Natural killer cell (primary cell): ENCODE results near the gene GGNBP2. TPM values are rescaled to one million over a fixed set of nuclear protein-coding genes. Genes with fewer than 3 reads are reported as not detected.
A peak's percentile ranks its signal among the peaks of the same experiment; 100 is the strongest.
"Not testable (repeated sequence)": the region's sequence is repeated elsewhere in the genome, so short reads cannot be mapped to it uniquely, and the experiment has no call there.

Experiments
- ATAC-seq, 3 donors: fragments of 150-1000 bp in 2 of 3; fragments of 200-7000 bp in 1 of 3; cut with Tn5 transposase; 1 replicate in 1 of 3; 2 replicates in 2 of 3; pipeline ENCODE4 v1.10.0; 2021; ENCODE audit warnings: mild to moderate bottlenecking in 2 of 3, moderate library complexity in 2 of 3
- DNase-seq, 2 donors: peaks; one replicate each; pipeline versions ENCODE4 v3.0.0 to v3.0.0-alpha.2; 2013 to 2021; ENCODE audit warnings: mixed read lengths in 1 of 2
- H3K27ac ChIP-seq: one replicate; pipeline ENCODE4 v1.5.1; 2013; ENCODE audit warnings: mild to moderate bottlenecking, low read length
- H3K27me3 ChIP-seq: one replicate; pipeline ENCODE4 v1.6.1; 2013; ENCODE audit warnings: low read length; ENCODE audit not compliant: control insufficient read depth, insufficient read depth
- H3K36me3 ChIP-seq: one replicate; pipeline ENCODE4 v1.6.1; 2013; ENCODE audit warnings: low read length; ENCODE audit not compliant: control insufficient read depth, insufficient read depth
- H3K4me1 ChIP-seq: one replicate; pipeline ENCODE4 v1.6.1; 2013; ENCODE audit warnings: low read length; ENCODE audit not compliant: control insufficient read depth, insufficient read depth
- H3K4me3 ChIP-seq: one replicate; pipeline ENCODE4 v1.5.1; 2013; ENCODE audit warnings: low read length
- H3K9me3 ChIP-seq: one replicate; pipeline ENCODE4 v1.6.1; 2013; ENCODE audit warnings: low read length; ENCODE audit not compliant: control insufficient read depth, insufficient read depth
- H3K27ac Mint-ChIP-seq, 2 donors: one replicate each; pipeline ENCODE4 v1.8.0; 2022; ENCODE audit warnings: mild to moderate bottlenecking in 2 of 2, mixed read lengths in 2 of 2, moderate library complexity in 1 of 2
- H3K27me3 Mint-ChIP-seq, 2 donors: one replicate each; pipeline ENCODE4 v1.8.0; 2022; ENCODE audit warnings: low read depth in 2 of 2, mixed read lengths in 2 of 2
- H3K36me3 Mint-ChIP-seq: one replicate; pipeline ENCODE4 v1.8.0; 2022; ENCODE audit warnings: mixed read lengths
- H3K4me1 Mint-ChIP-seq, 2 donors: one replicate each; pipeline ENCODE4 v1.8.0; 2022; ENCODE audit warnings: mixed read lengths in 2 of 2
- H3K4me3 Mint-ChIP-seq: one replicate; pipeline ENCODE4 v1.8.0; 2022; ENCODE audit warnings: mild to moderate bottlenecking, moderate library complexity, mixed read lengths
- H3K9me3 Mint-ChIP-seq, 2 donors: one replicate each; pipeline ENCODE4 v1.8.0; 2022; ENCODE audit warnings: mixed read lengths in 2 of 2
- WGBS: methylation state at CpG from one replicate; pipeline ENCODE4 v1.1.7; 2013; ENCODE audit warnings: missing lambda C conversion rate; ENCODE audit not compliant: insufficient coverage; 5-methylcytosine and 5-hydroxymethylcytosine counted together
- intact Hi-C: fragments of 100-400 bp; cut with micrococcal nuclease; formaldehyde crosslinking; loops from one replicate; pipeline ENCODE4 v1.14.2; 2022
- total RNA-seq, 4 donors: library from RNA; stranded (reverse); fragments of 120-200 nt in 1 of 4; gene quantifications; one replicate each; pipeline versions ENCODE4 v1.2.3 to v1.2.4, GENCODE V29; 2013 to 2022
- TF ChIP-seq, protein P1 (sequence below): fragments of 200-600 bp; IDR thresholded peaks from one replicate; pipeline ENCODE4 v1.8.0; 2022; ENCODE audit warnings: antibody characterized with exemption

The GGNBP2 gene
- total RNA-seq, 3 donors from 2014 or later (not counting 1 experiment from before 2014, with no cell fraction given): 183 to 233 (median 197) TPM

DNA sequence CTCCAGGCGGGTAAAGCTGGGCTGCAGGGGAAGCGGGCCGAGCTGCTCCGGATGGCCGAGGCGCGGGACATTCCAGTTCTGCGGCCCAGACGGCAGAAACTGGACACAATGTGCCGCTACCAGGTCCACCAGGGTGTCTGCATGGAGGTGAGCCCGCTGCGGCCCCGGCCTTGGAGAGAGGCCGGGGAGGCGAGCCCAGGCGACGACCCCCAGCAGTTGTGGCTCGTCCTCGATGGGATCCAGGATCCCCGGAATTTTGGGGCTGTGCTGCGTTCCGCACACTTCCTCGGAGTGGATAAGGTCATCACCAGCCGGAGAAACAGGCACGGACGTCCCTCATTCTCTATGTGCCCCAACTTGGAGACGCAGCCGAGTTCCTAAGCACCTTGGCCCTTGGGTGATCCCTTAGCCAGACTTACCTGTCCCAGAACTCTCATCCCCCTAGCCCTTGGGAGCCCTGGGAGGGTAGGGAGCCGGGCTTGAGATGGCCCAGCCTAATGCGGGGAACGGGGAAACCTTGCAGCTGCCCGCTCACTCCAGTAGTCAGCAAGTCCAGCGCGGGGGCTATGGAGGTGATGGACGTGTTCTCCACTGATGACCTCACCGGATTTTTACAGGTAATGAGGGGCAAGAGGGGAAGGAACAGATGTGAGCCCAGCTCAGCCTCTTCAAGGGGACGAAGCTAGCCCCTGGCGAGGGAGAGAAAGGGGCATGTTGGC is 57.5 kb downstream of the GGNBP2 start:
- H3K27me3 Mint-ChIP-seq: no peaks in the 10 kb centered on the region
- peak overlapping the region; percentile 96 for H3K4me3 ChIP-seq

DNA sequence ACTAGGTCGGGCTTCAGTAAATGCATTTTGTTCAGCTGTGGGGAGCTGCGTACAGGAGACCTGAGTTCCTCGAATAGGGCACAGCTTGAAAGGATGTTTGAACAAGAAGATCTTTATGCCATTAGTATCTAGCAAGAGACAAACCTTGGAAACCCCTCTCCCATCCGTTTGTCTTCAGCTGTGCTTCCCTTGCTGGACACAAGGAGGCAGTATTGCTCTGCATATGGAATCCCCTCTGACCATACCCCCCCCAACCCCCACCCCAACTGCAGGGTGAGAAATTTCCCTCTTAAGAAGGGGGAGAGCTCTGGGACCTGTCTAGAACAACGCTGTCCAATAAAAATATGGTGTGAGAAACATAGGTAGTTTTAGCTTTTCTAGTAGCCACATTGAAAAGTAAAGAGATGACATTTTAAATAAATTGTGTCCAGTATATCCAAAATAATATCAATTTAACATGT is 58.2 kb downstream of the GGNBP2 start:
- Mint-ChIP-seq H3K4me1 (peaks cover 36 to 44% of the 10 kb centered on the region in 2 donors), H3K27ac (peak overlapping the region in 1 of 2 donors; percentile 93)

More for the DNA sequence above, 57.5 kb downstream of the GGNBP2 start:
- no peaks in the 10 kb centered on the region for H3K27me3 ChIP-seq
- Mint-ChIP-seq H3K4me1 (peaks cover 36 to 41% of the 10 kb centered on the region in 2 donors), H3K27ac (peak overlapping the region; percentile 84 to 93), H3K36me3 (no peaks in the 10 kb centered on the region), H3K4me3 (peak overlapping the region; percentile 92), H3K9me3 (no peaks in the 10 kb centered on the region)
- no peak overlapping the region for H3K27ac ChIP-seq
- intact Hi-C loops: loop anchor here (2.0 to 10.0 kb wide), 4 partner anchors 57 to 771 kb away; partner anchors contain the start of gene GGNBP2
- DNase-seq (peak in 1 of 2 donors; percentile 34), ATAC-seq (peak in 1 of 3 donors; percentile 1)
- TF ChIP-seq, protein P1, sequence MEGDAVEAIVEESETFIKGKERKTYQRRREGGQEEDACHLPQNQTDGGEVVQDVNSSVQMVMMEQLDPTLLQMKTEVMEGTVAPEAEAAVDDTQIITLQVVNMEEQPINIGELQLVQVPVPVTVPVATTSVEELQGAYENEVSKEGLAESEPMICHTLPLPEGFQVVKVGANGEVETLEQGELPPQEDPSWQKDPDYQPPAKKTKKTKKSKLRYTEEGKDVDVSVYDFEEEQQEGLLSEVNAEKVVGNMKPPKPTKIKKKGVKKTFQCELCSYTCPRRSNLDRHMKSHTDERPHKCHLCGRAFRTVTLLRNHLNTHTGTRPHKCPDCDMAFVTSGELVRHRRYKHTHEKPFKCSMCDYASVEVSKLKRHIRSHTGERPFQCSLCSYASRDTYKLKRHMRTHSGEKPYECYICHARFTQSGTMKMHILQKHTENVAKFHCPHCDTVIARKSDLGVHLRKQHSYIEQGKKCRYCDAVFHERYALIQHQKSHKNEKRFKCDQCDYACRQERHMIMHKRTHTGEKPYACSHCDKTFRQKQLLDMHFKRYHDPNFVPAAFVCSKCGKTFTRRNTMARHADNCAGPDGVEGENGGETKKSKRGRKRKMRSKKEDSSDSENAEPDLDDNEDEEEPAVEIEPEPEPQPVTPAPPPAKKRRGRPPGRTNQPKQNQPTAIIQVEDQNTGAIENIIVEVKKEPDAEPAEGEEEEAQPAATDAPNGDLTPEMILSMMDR: no peak
- no peaks in the 10 kb centered on the region for H3K9me3 ChIP-seq
- peaks cover 28% of the 10 kb centered on the region for H3K4me1 ChIP-seq
- H3K36me3 ChIP-seq: no peaks in the 10 kb centered on the region
- 1% methylated on average over 38 of the region's 38 CpGs for WGBS

DNA sequence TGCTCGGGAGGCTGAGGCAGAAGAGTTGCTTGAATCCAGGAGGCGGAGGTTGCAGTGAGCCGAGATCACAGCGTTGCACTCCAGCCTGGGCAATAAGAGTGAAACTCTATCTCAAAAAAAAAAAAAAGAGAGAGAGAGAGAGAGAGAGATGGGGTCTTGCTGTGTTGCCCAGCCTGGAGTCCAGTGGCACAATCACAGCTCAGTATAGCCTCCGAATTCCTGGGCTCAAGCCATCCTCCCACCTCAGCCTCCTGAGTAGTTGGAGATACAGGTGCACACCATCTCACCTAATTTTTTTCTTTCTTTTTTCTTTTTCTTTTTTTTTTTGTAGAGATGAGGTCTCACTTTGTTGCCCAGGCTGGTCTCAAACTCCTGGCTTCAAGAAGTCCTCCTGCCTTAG is 60.3 kb downstream of the GGNBP2 start:
- not testable (repeated sequence) for H3K9me3 Mint-ChIP-seq

More for the DNA sequence above, 58.2 kb downstream of the GGNBP2 start:
- Mint-ChIP-seq H3K27me3 (no peaks in the 10 kb centered on the region), H3K36me3 (no peaks in the 10 kb centered on the region), H3K4me3 (peak overlapping the region; percentile 92), H3K9me3 (no peaks in the 10 kb centered on the region)
- H3K36me3 ChIP-seq: no peaks in the 10 kb centered on the region
- DNase-seq (peak; percentile 48 to 89), ATAC-seq (peak; percentile 51 to 58 (median 54))
- H3K9me3 ChIP-seq: no peaks in the 10 kb centered on the region
- TF ChIP-seq, protein P1: peak; percentile 91
- peaks cover 28% of the 10 kb centered on the region for H3K4me1 ChIP-seq
- intact Hi-C loops: loop anchor here (2.0 to 10.0 kb wide), 4 partner anchors 58 to 770 kb away; partner anchors contain the start of gene GGNBP2
- WGBS: 3% methylated on average over 5 of the region's 5 CpGs
- no peak overlapping the region for H3K27ac ChIP-seq
- no peaks in the 10 kb centered on the region for H3K27me3 ChIP-seq
- peak overlapping the region; percentile 96 for H3K4me3 ChIP-seq

GRCh38 chr17:36608280-36608679 is 63.6 kb downstream of the GGNBP2 start:
- no peak for DNase-seq
- intact Hi-C loops: loop anchor here (10.0 kb wide), 1 partner anchor 63 kb away; the partner anchor contains the start of gene GGNBP2
- Histone ChIP-seq H3K27me3 (no peaks in the 10 kb centered on the region), H3K27ac (no peak overlapping the region), H3K4me3 (no peak overlapping the region), H3K4me1 (peaks cover 12% of the 10 kb centered on the region), H3K9me3 (no peaks in the 10 kb centered on the region), H3K36me3 (no peaks in the 10 kb centered on the region)
- no peak overlapping the region for H3K4me3 Mint-ChIP-seq
- no peaks in the 10 kb centered on the region for H3K9me3 Mint-ChIP-seq
- TF ChIP-seq, protein P1: no peak
- peak overlapping the region in 1 of 2 donors; percentile 29 for H3K27ac Mint-ChIP-seq
- WGBS: 81% methylated on average over 7 of the region's 7 CpGs
- H3K4me1 Mint-ChIP-seq: peaks cover 18 to 33% of the 10 kb centered on the region in 2 donors
- no peaks in the 10 kb centered on the region for H3K27me3 Mint-ChIP-seq
- H3K36me3 Mint-ChIP-seq: no peaks in the 10 kb centered on the region
- peak in 1 of 3 donors; percentile 15 for ATAC-seq

More for the DNA sequence above, 60.3 kb downstream of the GGNBP2 start:
- H3K27ac Mint-ChIP-seq: peak overlapping the region in 1 of 2 donors; percentile 11
- not testable (repeated sequence) for H3K36me3 ChIP-seq, H3K4me3 ChIP-seq, H3K36me3 Mint-ChIP-seq, DNase-seq, H3K4me3 Mint-ChIP-seq, H3K27me3 ChIP-seq, H3K27me3 Mint-ChIP-seq, H3K9me3 ChIP-seq, ATAC-seq, H3K27ac ChIP-seq
- intact Hi-C loops: loop anchor here (10.0 kb wide), 1 partner anchor 60 kb away; the partner anchor contains the start of gene GGNBP2
- WGBS: 100% methylated on average over 5 of the region's 5 CpGs
- H3K4me1 ChIP-seq: peaks cover 37% of the 10 kb centered on the region
- H3K4me1 Mint-ChIP-seq: peaks cover 36 to 54% of the 10 kb centered on the region in 2 donors
